Upper lobe of left lung (tissue), 6 donors: ENCODE results near the gene C15orf61. TPM values are rescaled to one million over a fixed set of nuclear protein-coding genes. Genes with fewer than 3 reads are reported as not detected.

Source experiments
- ATAC-seq, 2 donors: fragments of 200-7000 bp; cut with Tn5 transposase; one replicate each; pipeline ENCODE4 v1.9.1; 2022; ENCODE audit warnings: mild to moderate bottlenecking in 2 of 2, moderate library complexity in 2 of 2; ENCODE audit not compliant: low FRiP score in 2 of 2
- DNase-seq, 2 donors: peaks; one replicate each; pipeline ENCODE4 v3.0.0-alpha.2; 2019 to 2020
- H3K27ac ChIP-seq, 4 donors: fragments of 200-600 bp; sonication (generic); one replicate each; pipeline ENCODE4 v1.5.1; 2016 to 2019
- H3K27me3 ChIP-seq, 4 donors: fragments of 200-600 bp; sonication (generic); one replicate each; pipeline ENCODE4 v1.5.1; 2017 to 2019
- H3K36me3 ChIP-seq, 4 donors: fragments of 200-600 bp; sonication (generic); one replicate each; pipeline ENCODE4 v1.5.1; 2016 to 2019
- H3K4me1 ChIP-seq, 4 donors: fragments of 200-600 bp; sonication (generic); one replicate each; pipeline ENCODE4 v1.5.1; 2018 to 2019
- H3K4me3 ChIP-seq, 4 donors: fragments of 200-600 bp; sonication (generic); one replicate each; pipeline ENCODE4 v1.5.1; 2017 to 2019; ENCODE audit warnings: mild to moderate bottlenecking in 2 of 4, moderate library complexity in 1 of 4
- H3K9me3 ChIP-seq, 4 donors: fragments of 200-600 bp; sonication (generic); one replicate each; pipeline ENCODE4 v1.5.1; 2018 to 2019
- EP300 ChIP-seq, 4 donors: sonication (generic); formaldehyde crosslinking; IDR thresholded peaks; one replicate each; pipeline ENCODE4 v1.5.1; 2017; ENCODE audit warnings: antibody characterized with exemption in 4 of 4, control low read depth in 2 of 4
- POLR2A ChIP-seq, 4 donors: fragments of 450-650 bp; IDR thresholded peaks; one replicate each; pipeline ENCODE4 v1.5.1; 2016 to 2017; ENCODE audit warnings: antibody characterized with exemption in 4 of 4, mild to moderate bottlenecking in 2 of 4
- POLR2AphosphoS5 ChIP-seq, 2 donors: sonication (generic); formaldehyde crosslinking; IDR thresholded peaks; one replicate each; pipeline ENCODE4 v1.5.1; 2017; ENCODE audit warnings: antibody characterized with exemption in 2 of 2
- WGBS, 2 donors: methylation state at CpG; one replicate each; pipeline ENCODE4 v1.1.5; 2017 to 2018; 5-methylcytosine and 5-hydroxymethylcytosine counted together
- total RNA-seq, 6 donors: library from RNA; depleted of rRNA in 4 of 6; stranded (reverse); fragments of >200 nt in 4 of 6; gene quantifications; one replicate each; pipeline versions ENCODE4 v1.1.0 to v1.2.1, GENCODE V29; 2016 to 2021
- TF ChIP-seq, protein P1 (sequence below), 6 experiments: fragments of 450-650 bp in 4 of 6; fragments of 200-600 bp in 2 of 6; sonication (generic) in 2 of 6; IDR thresholded peaks; one replicate each; pipeline ENCODE4 v1.5.1; 2016 to 2019; ENCODE audit warnings: antibody characterized with exemption in 6 of 6
- donor health status: DM: no; HTN: no; CAD: no; lungs with moderate emphysema.
- donor health status: DM: no; HTN: yes; CAD: no; lungs with severe emphysema.

The C15orf61 gene
- total RNA-seq, 6 donors from 2014 or later: 2.7 to 10.8 (median 6.7) TPM

DNA sequence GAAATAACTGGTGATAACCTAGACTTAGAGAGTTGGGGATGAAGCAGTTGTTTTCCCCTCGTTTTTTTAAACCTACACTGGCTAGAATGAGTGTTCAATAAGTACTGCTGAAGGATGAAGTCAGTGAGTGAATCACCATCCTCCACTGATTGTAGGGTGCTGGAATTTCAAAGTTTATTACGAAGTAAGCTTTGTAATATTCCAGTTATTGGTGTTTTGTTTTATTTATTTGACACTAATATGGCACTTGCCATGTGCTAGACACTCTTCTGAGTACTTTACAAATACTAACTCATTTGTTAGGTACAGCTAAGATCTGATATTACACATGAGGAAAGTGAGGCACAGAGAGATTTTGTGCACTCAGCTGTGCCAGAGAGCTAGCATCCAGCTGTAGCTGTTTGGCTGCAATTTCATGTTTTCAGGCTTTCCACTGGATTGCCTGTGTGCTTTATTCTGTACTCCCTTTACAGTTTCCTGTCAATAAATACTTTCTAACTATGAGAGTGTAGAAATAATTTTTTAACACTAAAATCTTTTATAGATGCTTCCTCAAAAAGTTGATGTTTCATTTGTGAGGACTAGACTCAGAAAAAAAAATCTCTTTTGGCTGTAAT is 27.4 kb downstream of the C15orf61 start:
- Histone ChIP-seq H3K9me3 (no peaks in the 10 kb centered on the region), H3K4me1 (peaks cover 7 to 34% (median 30%) of the 10 kb centered on the region in 4 donors), H3K36me3 (peaks cover 0 to 21% (median 0%) of the 10 kb centered on the region in 4 donors), H3K4me3 (no peak overlapping the region), H3K27me3 (no peaks in the 10 kb centered on the region), H3K27ac (no peak overlapping the region)
- 71 to 75% methylated on average over 2 of the region's 2 CpGs for WGBS, 2 donors
- ATAC-seq: peak in 1 of 2 donors; percentile 70
- no peak for DNase-seq
- no peak for TF ChIP-seq POLR2A (IDR thresholded peaks at IDR 0.05)
- TF ChIP-seq, protein P1, sequence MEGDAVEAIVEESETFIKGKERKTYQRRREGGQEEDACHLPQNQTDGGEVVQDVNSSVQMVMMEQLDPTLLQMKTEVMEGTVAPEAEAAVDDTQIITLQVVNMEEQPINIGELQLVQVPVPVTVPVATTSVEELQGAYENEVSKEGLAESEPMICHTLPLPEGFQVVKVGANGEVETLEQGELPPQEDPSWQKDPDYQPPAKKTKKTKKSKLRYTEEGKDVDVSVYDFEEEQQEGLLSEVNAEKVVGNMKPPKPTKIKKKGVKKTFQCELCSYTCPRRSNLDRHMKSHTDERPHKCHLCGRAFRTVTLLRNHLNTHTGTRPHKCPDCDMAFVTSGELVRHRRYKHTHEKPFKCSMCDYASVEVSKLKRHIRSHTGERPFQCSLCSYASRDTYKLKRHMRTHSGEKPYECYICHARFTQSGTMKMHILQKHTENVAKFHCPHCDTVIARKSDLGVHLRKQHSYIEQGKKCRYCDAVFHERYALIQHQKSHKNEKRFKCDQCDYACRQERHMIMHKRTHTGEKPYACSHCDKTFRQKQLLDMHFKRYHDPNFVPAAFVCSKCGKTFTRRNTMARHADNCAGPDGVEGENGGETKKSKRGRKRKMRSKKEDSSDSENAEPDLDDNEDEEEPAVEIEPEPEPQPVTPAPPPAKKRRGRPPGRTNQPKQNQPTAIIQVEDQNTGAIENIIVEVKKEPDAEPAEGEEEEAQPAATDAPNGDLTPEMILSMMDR (IDR thresholded peaks at IDR 0.05): no peak
- TF ChIP-seq EP300 (IDR thresholded peaks at IDR 0.05): no peak
- no peak for TF ChIP-seq POLR2AphosphoS5 (IDR thresholded peaks at IDR 0.05)

GRCh38 chr15:67548862-67549651 is 28.1 kb downstream of the C15orf61 start:
- Histone ChIP-seq H3K27ac (no peak overlapping the region), H3K27me3 (no peaks in the 10 kb centered on the region), H3K36me3 (peaks cover 0 to 21% (median 0%) of the 10 kb centered on the region in 4 donors), H3K4me3 (no peak overlapping the region), H3K4me1 (peaks cover under 1 to 27% (median 23%) of the 10 kb centered on the region in 4 donors), H3K9me3 (no peaks in the 10 kb centered on the region)
- ATAC-seq (no peak), DNase-seq (peak; percentile 18 to 69)
- TF ChIP-seq EP300 (IDR thresholded peaks at IDR 0.05): no peak
- TF ChIP-seq, protein P1 (IDR thresholded peaks at IDR 0.05): no peak
- TF ChIP-seq POLR2AphosphoS5 (IDR thresholded peaks at IDR 0.05): no peak
- TF ChIP-seq POLR2A (IDR thresholded peaks at IDR 0.05): no peak
- 68 to 69% methylated on average over 8 of the region's 8 CpGs for WGBS, 2 donors

- Histone ChIP-seq H3K36me3 (peaks cover 0 to 21% (median 0%) of the 10 kb centered on the region in 4 donors), H3K27ac (no peak overlapping the region), H3K4me3 (no peak overlapping the region), H3K9me3 (no peaks in the 10 kb centered on the region), H3K4me1 (peaks cover 0 to 22% (median 18%) of the 10 kb centered on the region in 4 donors), H3K27me3 (no peaks in the 10 kb centered on the region)
- WGBS, 2 donors: 59 to 63% methylated on average over 3 of the region's 3 CpGs
- TF ChIP-seq POLR2A (IDR thresholded peaks at IDR 0.05): no peak
- no peak for TF ChIP-seq EP300 (IDR thresholded peaks at IDR 0.05)
- TF ChIP-seq, protein P1 (IDR thresholded peaks at IDR 0.05): no peak
- DNase-seq: no peak
- ATAC-seq: no peak
Measured at GRCh38 chr15:67549736-67550135, 28.8 kb downstream of the C15orf61 start.

- DNase-seq: no peak
- WGBS, 2 donors: 74 to 95% methylated on average over 4 of the region's 4 CpGs
- Histone ChIP-seq H3K27me3 (no peaks in the 10 kb centered on the region), H3K36me3 (peaks cover 0 to 21% (median 0%) of the 10 kb centered on the region in 4 donors), H3K9me3 (no peaks in the 10 kb centered on the region), H3K4me1 (peaks cover 0 to 22% (median 17%) of the 10 kb centered on the region in 4 donors), H3K27ac (no peak overlapping the region), H3K4me3 (no peak overlapping the region)
- no peak for TF ChIP-seq POLR2AphosphoS5 (IDR thresholded peaks at IDR 0.05)
- TF ChIP-seq, protein P1 (IDR thresholded peaks at IDR 0.05): no peak
- no peak for TF ChIP-seq EP300 (IDR thresholded peaks at IDR 0.05)
- TF ChIP-seq POLR2A (IDR thresholded peaks at IDR 0.05): no peak
- no peak for ATAC-seq
Measured at GRCh38 chr15:67550522-67550921, 29.6 kb downstream of the C15orf61 start.
